Spleen (tissue), 11 donors: Measurements from ENCODE around the gene SPATS2L. TPM values are rescaled to one million over a fixed set of nuclear protein-coding genes. Genes with fewer than 3 reads are reported as not detected.

Experiments used
- DNase-seq: peaks from one replicate; pipeline ENCODE4 v3.0.0-alpha.2; 2020
- H3K27ac ChIP-seq, 8 donors: fragments of 200-600 bp; sonication (generic) in 7 of 8; 1 replicate in 4 of 8; 2 replicates in 4 of 8; pipeline versions ENCODE4 v1.5.0 to v1.8.0; 2016 to 2021; ENCODE audit warnings: inconsistent platforms in 4 of 8, mild to moderate bottlenecking in 4 of 8, moderate library complexity in 1 of 8
- H3K27me3 ChIP-seq, 7 donors: fragments of 200-600 bp; sonication (generic) in 6 of 7; replicated peaks in 1 of 7; 1 replicate in 4 of 7; 2 replicates in 3 of 7; pipeline versions ENCODE4 v1.5.0 to v1.8.0; 2016 to 2021; ENCODE audit warnings: inconsistent platforms in 3 of 7, mild to moderate bottlenecking in 1 of 7
- H3K36me3 ChIP-seq, 6 donors: fragments of 200-600 bp; sonication (generic) in 5 of 6; 1 replicate in 4 of 6; 2 replicates in 2 of 6; pipeline versions ENCODE4 v1.5.0 to v1.8.0; 2016 to 2021; ENCODE audit warnings: inconsistent platforms in 2 of 6
- H3K4me1 ChIP-seq, 6 donors: fragments of 200-600 bp; sonication (generic) in 5 of 6; 1 replicate in 3 of 6; 2 replicates in 3 of 6; pipeline versions ENCODE4 v1.5.0 to v1.8.0; 2016 to 2021; ENCODE audit warnings: inconsistent platforms in 3 of 6
- H3K4me3 ChIP-seq, 8 donors: fragments of 200-600 bp; sonication (generic) in 7 of 8; 1 replicate in 4 of 8; 2 replicates in 4 of 8; pipeline versions ENCODE4 v1.5.0 to v1.8.0; 2016 to 2021; ENCODE audit warnings: inconsistent platforms in 4 of 8, mild to moderate bottlenecking in 4 of 8, moderate library complexity in 2 of 8
- H3K9me3 ChIP-seq, 8 donors: fragments of 200-600 bp; sonication (generic) in 7 of 8; 1 replicate in 4 of 8; 2 replicates in 4 of 8; pipeline versions ENCODE4 v1.5.0 to v1.8.0; 2016 to 2021; ENCODE audit warnings: inconsistent platforms in 4 of 8
- POLR2A ChIP-seq, 3 donors: fragments of 450-650 bp; IDR thresholded peaks; one replicate each; pipeline ENCODE4 v1.5.1; 2017; ENCODE audit warnings: antibody characterized with exemption in 3 of 3, mild to moderate bottlenecking in 1 of 3
- POLR2AphosphoS5 ChIP-seq, 3 donors: sonication (generic); formaldehyde crosslinking; IDR thresholded peaks; one replicate each; pipeline ENCODE4 v1.5.1; 2017; ENCODE audit warnings: antibody characterized with exemption in 3 of 3
- WGBS, 5 donors: extraction: QIAGEN DNeasy Blood & Tissue Kit in 3 of 5; methylation state at CpG; one replicate each; pipeline versions ENCODE4 v1.1.5 to v1.1.7; 2013 to 2018; 5-methylcytosine and 5-hydroxymethylcytosine counted together
- intact Hi-C: fragments of 100-400 bp; cut with DNase I; formaldehyde crosslinking; loops from one replicate; pipeline ENCODE4 v1.15.0; 2023; ENCODE audit warnings: low total_unique reads
- polyA plus RNA-seq, 3 donors: library from polyadenylated mRNA; stranded (reverse); fragments of 200-250 nt; gene quantifications; one replicate each; pipeline ENCODE4 v1.2.1, GENCODE V29; 2013
- total RNA-seq, 7 donors: library from RNA; depleted of rRNA in 3 of 7; stranded (reverse); fragments of >200 nt in 3 of 7; fragmentation: NEBNext Ultra II Directional in 4 of 7; extraction: Animal tissue kit (Norgen Biotek cat#: 25700) in 4 of 7; gene quantifications; one replicate each; pipeline versions ENCODE4 v1.1.0 to v1.2.1, GENCODE V29; 2016 to 2021
- TF ChIP-seq, protein P1 (sequence below), 11 experiments: fragments of 200-600 bp in 7 of 11; fragments of 450-650 bp in 4 of 11; sonication (generic) in 4 of 11; IDR thresholded peaks in 8 of 11; conservative IDR thresholded peaks in 3 of 11; 1 replicate in 7 of 11; 2 replicates in 4 of 11; pipeline versions ENCODE4 v1.4.0 to v1.8.0; 2016 to 2021; ENCODE audit warnings: antibody characterized with exemption in 11 of 11, inconsistent platforms in 4 of 11, mild to moderate bottlenecking in 1 of 11
- donor health status: healthy with polysubstance abuse.
- donor health status: DM: no; HTN: no; CAD: no; lungs with moderate emphysema.
- donor health status: DM: no; HTN: no; CAD: no.
- donor health status: Bipolar disorder and iron deficiency.
- donor health status: healthy.
- donor health status: DM: no; HTN: no; CAD: no.
- donor health status: DM: yes; HTN: yes; CAD: no.

SPATS2L gene
- total and polyA plus RNA-seq, 10 donors: 9.5 to 84.7 (median 57.2) TPM

DNA sequence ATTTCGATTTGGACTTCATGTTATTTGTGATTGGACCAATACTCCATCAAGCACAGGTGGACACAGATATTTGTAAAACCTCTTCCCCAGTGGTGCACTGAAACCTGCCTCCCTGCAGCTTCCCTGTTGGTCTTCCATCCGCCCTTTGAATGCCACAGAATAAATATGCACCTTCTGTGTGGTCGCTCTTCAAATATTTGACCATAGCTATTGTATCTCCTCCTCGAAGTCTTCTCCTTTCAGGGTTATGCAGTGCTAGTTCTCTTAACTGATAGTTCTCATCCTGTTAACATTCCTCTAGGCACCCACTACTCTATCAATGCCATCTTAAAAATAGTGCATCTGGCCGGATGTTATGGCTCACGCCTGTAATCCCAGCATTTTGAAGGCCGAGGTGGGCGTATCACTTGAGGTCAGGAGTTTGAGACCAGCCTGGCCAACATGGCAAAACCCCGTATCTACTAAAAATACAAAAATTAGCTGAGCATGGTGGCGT, 12.5 kb downstream of the SPATS2L start:
- no peak for DNase-seq
- intact Hi-C loops: loop anchor here (10.0 kb wide), 1 partner anchor 146 kb away; no protein-coding TSS in a partner anchor
- Histone ChIP-seq H3K36me3 (no peaks in the 10 kb centered on the region), H3K4me3 (no peak overlapping the region), H3K27me3 (no peaks in the 10 kb centered on the region), H3K9me3 (no peaks in the 10 kb centered on the region), H3K4me1 (peaks cover 0 to 15% (median 5%) of the 10 kb centered on the region in 6 donors), H3K27ac (no peak overlapping the region)
- no peak for TF ChIP-seq POLR2AphosphoS5 (IDR thresholded peaks at IDR 0.05)
- TF ChIP-seq POLR2A (IDR thresholded peaks at IDR 0.05): no peak
- TF ChIP-seq, protein P1, sequence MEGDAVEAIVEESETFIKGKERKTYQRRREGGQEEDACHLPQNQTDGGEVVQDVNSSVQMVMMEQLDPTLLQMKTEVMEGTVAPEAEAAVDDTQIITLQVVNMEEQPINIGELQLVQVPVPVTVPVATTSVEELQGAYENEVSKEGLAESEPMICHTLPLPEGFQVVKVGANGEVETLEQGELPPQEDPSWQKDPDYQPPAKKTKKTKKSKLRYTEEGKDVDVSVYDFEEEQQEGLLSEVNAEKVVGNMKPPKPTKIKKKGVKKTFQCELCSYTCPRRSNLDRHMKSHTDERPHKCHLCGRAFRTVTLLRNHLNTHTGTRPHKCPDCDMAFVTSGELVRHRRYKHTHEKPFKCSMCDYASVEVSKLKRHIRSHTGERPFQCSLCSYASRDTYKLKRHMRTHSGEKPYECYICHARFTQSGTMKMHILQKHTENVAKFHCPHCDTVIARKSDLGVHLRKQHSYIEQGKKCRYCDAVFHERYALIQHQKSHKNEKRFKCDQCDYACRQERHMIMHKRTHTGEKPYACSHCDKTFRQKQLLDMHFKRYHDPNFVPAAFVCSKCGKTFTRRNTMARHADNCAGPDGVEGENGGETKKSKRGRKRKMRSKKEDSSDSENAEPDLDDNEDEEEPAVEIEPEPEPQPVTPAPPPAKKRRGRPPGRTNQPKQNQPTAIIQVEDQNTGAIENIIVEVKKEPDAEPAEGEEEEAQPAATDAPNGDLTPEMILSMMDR (IDR thresholded peaks at IDR 0.05 in 8 of 11, conservative IDR thresholded peaks at IDR 0.05 in 3 of 11): no peak
- WGBS, 5 donors: 77 to 90% (median 82%) methylated on average over 10 of the region's 10 CpGs

GRCh38 chr2:200319548-200320337, 13.2 kb downstream of the SPATS2L start:
- no peaks in the 10 kb centered on the region for H3K36me3 ChIP-seq
- H3K9me3 ChIP-seq: no peaks in the 10 kb centered on the region
- TF ChIP-seq, protein P1 (IDR thresholded peaks at IDR 0.05 in 8 of 11, conservative IDR thresholded peaks at IDR 0.05 in 3 of 11): no peak
- TF ChIP-seq POLR2A (IDR thresholded peaks at IDR 0.05): no peak
- TF ChIP-seq POLR2AphosphoS5 (IDR thresholded peaks at IDR 0.05): no peak
- H3K4me1 ChIP-seq: peaks cover 0 to 15% (median 5%) of the 10 kb centered on the region in 6 donors
- no peaks in the 10 kb centered on the region for H3K27me3 ChIP-seq
- H3K4me3 ChIP-seq: no peak overlapping the region
- DNase-seq: no peak
- H3K27ac ChIP-seq: no peak overlapping the region
- WGBS, 5 donors: 75 to 96% (median 91%) methylated on average over 4 of the region's 4 CpGs
- intact Hi-C loops: loop anchor here (10.0 kb wide), 1 partner anchor 145 kb away; no protein-coding TSS in a partner anchor

GRCh38 chr2:200320344-200320743, 13.9 kb downstream of the SPATS2L start:
- WGBS, 5 donors: 64 to 76% (median 72%) methylated on average over 2 of the region's 2 CpGs
- Histone ChIP-seq H3K4me3 (no peak overlapping the region), H3K9me3 (no peaks in the 10 kb centered on the region), H3K27me3 (no peaks in the 10 kb centered on the region), H3K36me3 (no peaks in the 10 kb centered on the region), H3K27ac (no peak overlapping the region), H3K4me1 (peaks cover 0 to 15% (median 5%) of the 10 kb centered on the region in 6 donors)
- no peak for TF ChIP-seq POLR2A (IDR thresholded peaks at IDR 0.05)
- TF ChIP-seq, protein P1 (IDR thresholded peaks at IDR 0.05 in 8 of 11, conservative IDR thresholded peaks at IDR 0.05 in 3 of 11): no peak
- TF ChIP-seq POLR2AphosphoS5 (IDR thresholded peaks at IDR 0.05): no peak
- intact Hi-C loops: no loop called here
- no peak for DNase-seq

DNA sequence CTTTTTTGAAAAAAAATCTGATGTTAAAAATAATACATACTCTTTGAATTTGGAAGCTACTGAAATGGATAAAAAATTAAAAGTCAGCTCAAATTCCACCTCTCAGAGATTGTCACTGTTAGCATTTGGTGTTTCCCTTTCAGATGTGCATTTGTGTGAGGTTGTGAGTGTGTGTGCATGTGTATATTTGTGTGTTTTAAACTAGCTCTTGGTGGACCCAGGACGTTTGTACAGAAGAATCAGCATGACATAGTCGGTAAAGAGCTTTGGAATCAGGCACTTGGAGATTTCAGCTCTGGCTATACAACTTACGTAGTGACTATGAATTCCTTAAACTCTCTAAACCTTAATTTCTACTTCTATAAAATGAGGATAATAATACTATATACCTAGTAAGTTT, 14.5 kb downstream of the SPATS2L start:
- intact Hi-C loops: no loop called here
- H3K4me1 ChIP-seq: peaks cover 0 to 15% (median 5%) of the 10 kb centered on the region in 6 donors
- no peak overlapping the region for H3K4me3 ChIP-seq
- H3K9me3 ChIP-seq: no peaks in the 10 kb centered on the region
- TF ChIP-seq POLR2A (IDR thresholded peaks at IDR 0.05) (no peak), POLR2AphosphoS5 (IDR thresholded peaks at IDR 0.05) (no peak)
- TF ChIP-seq, protein P1 (IDR thresholded peaks at IDR 0.05 in 8 of 11, conservative IDR thresholded peaks at IDR 0.05 in 3 of 11): no peak
- no peak for DNase-seq
- WGBS, 5 donors: 81 to 92% (median 86%) methylated on average over 3 of the region's 3 CpGs
- no peak overlapping the region for H3K27ac ChIP-seq
- H3K27me3 ChIP-seq: no peaks in the 10 kb centered on the region
- no peaks in the 10 kb centered on the region for H3K36me3 ChIP-seq
